NCI-H1048 (cell line): ENCODE data around the gene AAMP.

Experiments used
- DNase-seq: peaks from one replicate; lab custom pipeline; 2025; lab: John Stamatoyannopoulos, UW

The AAMP gene

GRCh38 chr2:218293715-218294429, 23.9 kb upstream of the AAMP start:
- no peak for DNase-seq

GRCh38 chr2:218292048-218293014, 22.4 kb upstream of the AAMP start, which contains the start of gene TMBIM1:
TMBIM1 (minus strand) TSS chr2:218292503; CDS start chr2:218282141, 10,362 bp downstream.
- no peak for DNase-seq

DNA sequence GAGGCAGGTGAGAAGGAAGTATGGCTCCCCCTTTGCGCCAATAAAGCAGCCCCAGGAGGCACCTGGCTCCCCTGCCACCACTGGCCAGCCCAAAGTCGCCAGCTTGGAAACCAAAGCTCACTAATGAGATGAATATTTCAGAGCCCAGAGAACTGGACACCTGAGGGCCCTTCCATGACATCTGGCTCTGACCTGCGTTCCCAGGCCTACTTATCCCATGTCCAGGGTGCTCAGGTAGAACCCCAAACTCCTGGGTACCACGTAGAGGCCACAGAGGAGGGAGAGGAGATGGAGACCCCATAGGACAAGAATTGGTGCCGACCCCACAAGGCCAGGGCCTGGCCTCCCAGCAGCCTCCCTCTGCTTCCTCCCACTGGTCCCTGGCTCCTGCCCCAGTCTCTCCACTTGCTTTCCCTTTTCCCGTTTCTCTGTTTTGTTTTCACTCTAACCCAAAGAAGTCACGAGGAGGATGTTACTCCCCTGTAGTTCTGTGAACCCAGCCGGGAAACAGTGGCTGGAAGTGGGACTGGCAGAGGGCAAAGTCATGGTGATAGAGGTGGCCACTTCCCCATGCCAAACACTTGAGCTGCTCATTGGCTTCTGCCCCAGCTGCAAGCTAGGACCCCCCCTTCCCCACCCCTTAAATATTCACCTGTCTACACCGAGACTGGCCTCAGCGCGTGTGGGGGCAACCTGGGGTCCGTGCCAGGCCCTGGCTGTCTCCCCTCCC, 21.5 kb upstream of the AAMP start:
- no peak for DNase-seq

DNA sequence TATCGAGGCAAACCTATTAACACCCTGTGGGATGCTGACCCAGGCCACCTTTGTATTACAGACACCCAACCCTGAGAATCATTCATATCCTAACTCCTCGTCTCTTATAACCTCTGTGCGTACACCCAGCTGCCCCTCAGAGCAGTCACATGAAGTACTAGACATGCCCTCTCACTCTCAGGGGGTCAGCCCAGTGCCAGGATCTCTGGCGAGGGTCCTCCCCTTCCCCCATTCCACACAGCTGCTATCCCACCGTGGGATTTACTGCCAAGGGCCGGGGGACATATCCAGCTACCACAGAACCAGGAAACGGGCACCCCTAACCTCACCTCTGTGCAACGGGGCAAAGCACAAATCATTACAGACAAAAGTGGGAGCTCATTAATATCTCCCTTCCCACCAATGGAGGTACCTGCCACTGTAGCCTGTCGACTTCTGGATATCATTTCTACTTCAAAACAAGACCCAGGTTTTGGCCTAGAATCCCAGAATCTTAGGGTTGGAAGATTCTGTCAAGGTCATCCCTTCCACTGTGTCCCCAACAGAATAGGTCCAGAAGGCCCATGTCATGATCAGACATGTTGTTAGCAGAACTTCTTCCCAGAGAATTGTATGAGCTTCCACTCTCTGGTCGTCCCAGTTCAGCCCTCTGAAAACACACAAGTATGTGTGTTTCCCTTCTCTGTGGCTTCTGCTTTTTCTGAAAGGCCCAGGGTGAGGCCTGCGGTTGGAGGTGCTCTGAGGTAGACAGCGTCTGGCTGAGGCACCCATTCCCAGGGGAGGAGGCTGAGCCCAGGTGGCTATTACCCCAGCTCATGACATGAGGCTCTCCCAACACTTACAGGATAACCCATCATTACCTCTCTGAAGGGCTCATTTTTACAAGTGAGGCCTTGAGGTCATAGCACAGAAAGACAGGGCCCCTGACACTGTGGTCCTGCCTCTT, 20.7 kb upstream of the AAMP start:
- no peak for DNase-seq

GRCh38 chr2:218289639-218290315, 19.8 kb upstream of the AAMP start:
- DNase-seq = no peak

DNA sequence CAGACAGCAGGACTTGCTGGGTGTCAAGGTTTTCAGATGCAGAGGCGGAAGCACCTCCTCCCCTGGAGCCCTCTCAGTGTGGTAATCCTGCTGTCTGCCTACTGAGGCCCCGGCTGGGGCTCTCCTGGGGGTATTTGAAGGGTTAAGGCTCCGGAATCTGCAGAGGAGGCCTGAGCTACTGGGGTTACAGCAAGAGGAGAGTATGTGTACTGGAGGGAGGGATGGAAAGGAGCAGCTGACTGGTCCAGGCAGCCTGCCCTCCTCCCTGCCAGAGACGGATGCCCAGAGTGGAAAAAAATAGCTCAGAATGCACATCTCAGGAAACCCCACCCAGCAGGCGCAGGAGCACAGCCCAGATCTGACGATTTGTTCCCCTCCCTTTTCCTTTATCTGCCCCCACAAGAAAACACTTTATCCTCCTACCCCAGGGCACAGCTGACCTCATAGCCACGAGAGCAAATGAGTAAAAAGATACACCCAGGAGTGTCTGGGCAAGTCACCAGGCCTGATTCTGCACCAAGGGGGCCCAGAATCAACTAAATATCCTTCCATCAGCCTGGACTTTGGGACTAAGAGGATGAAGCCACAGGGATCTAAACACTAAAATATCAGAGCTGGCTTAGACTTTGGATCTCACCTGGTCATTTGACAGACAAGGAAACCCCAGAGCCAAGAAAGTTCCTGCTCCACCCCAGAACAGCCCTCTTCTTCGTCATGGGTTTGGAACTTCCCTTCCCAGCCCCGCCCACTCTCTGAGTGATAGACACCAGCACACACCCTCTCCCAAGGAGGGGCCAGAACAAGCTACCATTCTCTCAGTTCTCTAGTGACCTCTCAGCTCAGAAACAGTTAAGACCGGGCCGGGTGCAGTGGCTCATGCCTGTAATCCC, 16.9 kb upstream of the AAMP start:
- DNase-seq = no peak

DNA sequence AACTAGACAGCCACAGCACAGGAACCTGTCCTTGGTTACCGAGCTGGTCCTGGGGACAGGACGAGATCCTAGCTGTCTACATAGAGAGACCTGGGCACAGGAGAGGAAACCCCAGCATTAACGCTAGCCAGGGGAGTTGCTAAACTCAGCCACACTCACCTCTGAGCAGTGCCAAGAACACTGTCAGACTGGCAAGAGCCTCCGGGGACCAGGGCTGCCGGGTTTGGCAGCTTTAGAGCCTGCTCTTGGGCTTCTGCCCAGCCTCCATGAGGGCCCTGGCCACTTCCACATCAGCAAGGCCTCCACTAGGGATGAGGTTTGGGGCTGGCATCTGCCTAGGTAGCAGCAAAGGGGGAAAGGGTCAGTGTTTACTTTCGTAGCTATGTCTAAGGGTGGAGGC, 15.7 kb upstream of the AAMP start:
- DNase-seq = no peak

- no peak for DNase-seq
These were observed 14.3 kb upstream of the AAMP start for GRCh38 chr2:218284106-218284811.

DNA sequence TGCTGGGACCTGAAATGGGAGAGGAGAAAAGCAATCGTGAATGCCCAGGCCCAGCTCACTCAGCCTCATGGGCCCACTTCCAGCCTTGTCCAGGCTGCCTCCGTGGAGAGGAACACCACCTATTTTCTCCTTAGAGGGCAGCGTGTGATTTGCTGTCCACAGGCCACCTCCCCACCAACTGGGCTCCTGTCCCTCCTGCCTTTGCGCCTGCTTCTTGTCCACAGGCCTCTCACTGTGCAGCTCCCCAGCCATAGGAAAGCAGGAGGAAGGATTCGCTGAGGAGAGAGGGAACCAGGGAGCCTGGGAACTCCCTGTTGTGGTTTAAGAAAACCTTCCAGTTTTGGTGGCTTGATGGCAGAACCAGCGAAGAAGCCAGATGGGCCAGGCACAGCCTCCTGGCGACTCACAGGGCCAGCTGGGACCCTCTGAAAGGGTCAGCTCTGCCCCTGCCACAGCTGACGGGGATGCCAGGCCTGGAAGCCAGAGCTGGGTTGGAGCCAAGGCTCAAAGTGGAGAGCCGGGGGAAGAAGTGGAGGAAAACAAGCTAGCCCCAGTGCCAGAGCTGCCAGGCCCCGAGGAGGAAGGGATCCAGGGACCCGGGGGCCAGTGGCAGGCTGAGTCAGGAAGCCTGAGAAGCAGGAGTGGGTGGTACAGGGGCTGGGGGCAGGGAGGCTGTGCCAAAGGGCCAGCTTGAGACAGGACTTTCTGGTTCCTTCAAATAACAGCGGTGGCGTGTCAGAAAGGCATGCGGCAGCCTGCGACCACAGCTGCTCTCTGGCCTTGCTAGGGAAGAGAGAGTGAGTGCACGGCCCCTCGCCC, 12.4 kb upstream of the AAMP start:
- DNase-seq = no peak

DNA sequence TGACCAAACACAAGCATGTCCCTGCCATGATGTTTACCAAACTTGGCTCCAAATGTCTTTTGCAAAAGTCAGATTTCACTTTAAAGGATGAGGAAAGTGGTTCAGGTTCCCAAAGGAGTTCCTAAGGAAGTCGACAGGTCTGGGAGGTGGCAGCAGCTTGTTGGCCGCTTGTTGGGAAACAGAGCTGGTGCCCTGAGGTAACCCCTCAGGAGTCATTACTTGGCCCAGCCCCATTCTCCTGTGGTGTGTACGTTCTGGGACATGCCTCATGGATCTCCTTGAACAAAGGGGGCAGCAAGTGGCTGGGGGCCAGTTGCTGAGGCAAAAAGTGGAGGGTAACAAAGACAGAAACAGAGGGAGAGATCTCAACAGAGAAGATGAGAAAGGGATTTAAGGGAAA, 11.5 kb upstream of the AAMP start:
- DNase-seq = no peak

GRCh38 chr2:218280260-218280870, 10.4 kb upstream of the AAMP start:
- DNase-seq = no peak

GRCh38 chr2:218278531-218279360, 8.8 kb upstream of the AAMP start:
- DNase-seq = no peak

- DNase-seq = no peak
These were observed 8.0 kb upstream of the AAMP start for GRCh38 chr2:218277921-218278320.

DNA sequence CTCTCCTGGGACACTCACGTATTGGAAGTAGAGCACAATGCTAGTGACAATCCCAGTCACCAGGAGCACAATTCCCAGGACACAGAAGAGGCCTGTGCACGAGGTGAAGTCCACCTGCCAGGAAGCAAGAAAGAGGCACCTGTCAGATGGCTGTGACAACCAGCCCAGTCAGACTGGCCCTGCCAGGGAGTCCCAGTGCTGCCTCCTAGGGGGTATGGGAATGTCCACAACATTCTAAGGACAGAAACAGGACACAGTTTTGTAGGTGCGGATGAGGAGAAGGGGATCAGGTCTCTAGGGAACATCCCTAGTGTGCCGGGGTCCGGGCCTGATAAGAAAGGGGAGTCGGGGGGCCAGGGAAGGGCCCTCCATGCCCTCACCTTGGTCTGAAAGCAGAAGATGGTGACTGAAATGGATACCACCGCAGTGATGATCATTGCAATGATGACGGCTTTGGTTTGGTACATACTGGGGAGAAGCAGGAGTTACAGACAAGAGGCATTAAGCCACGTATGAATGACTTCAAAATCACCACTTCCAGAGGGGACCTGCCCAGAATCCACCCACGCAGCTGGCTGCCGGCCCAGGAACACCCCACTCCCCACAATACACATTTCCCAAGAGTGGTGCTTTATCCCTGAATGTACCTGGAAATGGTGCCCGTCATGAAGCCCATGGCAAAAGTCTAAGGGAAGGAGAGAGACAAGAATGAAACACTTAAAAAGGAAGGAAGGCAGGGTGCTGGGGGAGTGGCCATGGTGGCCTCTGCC, 7.2 kb upstream of the AAMP start:
- DNase-seq = no peak

GRCh38 chr2:218275371-218276072, 5.6 kb upstream of the AAMP start:
- no peak for DNase-seq
